ENCODE data around the gene SLC37A1.

SLC37A1 gene

DNA sequence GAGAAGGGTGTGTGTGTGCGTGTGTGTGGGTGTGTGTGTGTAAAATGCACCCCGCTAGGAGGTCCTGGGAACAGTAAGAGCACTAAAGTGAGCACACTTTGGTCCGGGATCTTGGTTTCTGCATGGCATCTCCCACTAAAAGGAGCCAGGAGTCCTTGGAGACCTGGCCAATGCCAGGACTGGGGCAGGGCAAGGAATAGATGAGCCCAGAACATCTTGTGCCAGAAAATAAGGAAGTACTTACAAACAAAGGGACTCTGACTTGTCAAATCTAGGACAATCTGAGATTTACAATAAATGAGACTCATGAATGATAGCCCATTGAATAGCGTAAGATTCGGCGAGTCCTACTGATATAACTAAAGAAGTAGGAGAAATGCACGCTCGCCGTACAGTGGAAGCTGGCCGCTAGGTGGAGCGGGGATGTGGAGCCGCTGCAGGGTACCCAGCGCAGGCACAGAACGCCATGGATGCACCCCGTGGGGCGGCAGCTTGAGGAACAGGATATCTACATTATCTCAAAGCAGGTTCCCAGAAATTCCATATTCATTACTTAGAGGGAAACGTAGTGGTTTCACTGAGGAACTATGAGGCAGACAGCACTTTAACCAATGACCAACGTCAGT lies 7.1 kb downstream of the SLC37A1 start:
- no peaks in the 10 kb centered on the region for H3K9me3 ChIP-seq (ENCODE audit: control insufficient read depth, insufficient read depth, low read depth, low read length)
- ChIA-PET POLR2A (no interaction called here), CTCF (interaction anchor here (0.6 kb wide), 1 partner anchor 15 kb away, joined by 6 read pairs; no protein-coding TSS in a partner anchor)
- H3K36me3 ChIP-seq (ENCODE audit: control insufficient read depth in 2 of 2, insufficient read depth in 1 of 2, low read length in 2 of 2): peaks cover 0 to 21% of the 10 kb centered on the region in 2 experiments; a peak in 2 of 3 replicates
- no peak overlapping the region for H3K4me3 ChIP-seq (ENCODE audit: low read depth, low read length)
- peaks cover 13% of the 10 kb centered on the region for H3K4me1 ChIP-seq (ENCODE audit: control insufficient read depth, insufficient read depth, low read length)
- no peak for TF ChIP-seq TRIM28 (IDR thresholded peaks at IDR 0.05; ENCODE audit: borderline replicate concordance, low read length)
- no peak overlapping the region for H3K27ac ChIP-seq (ENCODE audit: extremely low read depth, low read depth, low read length)

- ChIA-PET POLR2A (no interaction called here), CTCF (interaction anchor here (0.6 kb wide), 1 partner anchor 15 kb away, joined by 6 read pairs; no protein-coding TSS in a partner anchor)
- H3K4me3 ChIP-seq (ENCODE audit: low read depth, low read length): no peak overlapping the region
- H3K36me3 ChIP-seq (ENCODE audit: control insufficient read depth in 2 of 2, insufficient read depth in 1 of 2, low read length in 2 of 2): peaks cover 0 to 21% of the 10 kb centered on the region in 2 experiments; a peak in 2 of 3 replicates
- H3K9me3 ChIP-seq (ENCODE audit: control insufficient read depth, insufficient read depth, low read depth, low read length): no peaks in the 10 kb centered on the region
- H3K4me1 ChIP-seq (ENCODE audit: control insufficient read depth, insufficient read depth, low read length): peaks cover 6% of the 10 kb centered on the region
- TF ChIP-seq, protein P1, sequence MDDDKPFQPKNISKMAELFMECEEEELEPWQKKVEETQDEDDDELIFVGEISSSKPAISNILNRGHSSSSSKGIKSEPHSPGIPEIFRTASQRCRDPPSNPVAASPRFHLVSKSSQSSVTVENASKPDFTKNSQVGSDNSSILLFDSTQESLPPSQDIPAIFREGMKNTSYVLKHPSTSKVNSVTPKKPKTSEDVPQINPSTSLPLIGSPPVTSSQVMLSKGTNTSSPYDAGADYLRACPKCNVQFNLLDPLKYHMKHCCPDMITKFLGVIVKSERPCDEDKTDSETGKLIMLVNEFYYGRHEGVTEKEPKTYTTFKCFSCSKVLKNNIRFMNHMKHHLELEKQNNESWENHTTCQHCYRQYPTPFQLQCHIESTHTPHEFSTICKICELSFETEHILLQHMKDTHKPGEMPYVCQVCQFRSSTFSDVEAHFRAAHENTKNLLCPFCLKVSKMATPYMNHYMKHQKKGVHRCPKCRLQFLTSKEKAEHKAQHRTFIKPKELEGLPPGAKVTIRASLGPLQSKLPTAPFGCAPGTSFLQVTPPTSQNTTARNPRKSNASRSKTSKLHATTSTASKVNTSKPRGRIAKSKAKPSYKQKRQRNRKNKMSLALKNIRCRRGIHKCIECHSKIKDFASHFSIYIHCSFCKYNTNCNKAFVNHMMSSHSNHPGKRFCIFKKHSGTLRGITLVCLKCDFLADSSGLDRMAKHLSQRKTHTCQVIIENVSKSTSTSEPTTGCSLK (tag by site-specific recombination; IDR thresholded peaks at IDR 0.05): no peak
- TF ChIP-seq ZNF184 (tag by site-specific recombination; IDR thresholded peaks at IDR 0.05) (no peak), ZNF133 (tag by site-specific recombination; IDR thresholded peaks at IDR 0.05) (no peak), ZNF626 (tag by site-specific recombination; IDR thresholded peaks at IDR 0.05) (no peak), ZNF341 (tag by site-specific recombination; IDR thresholded peaks at IDR 0.05; ENCODE audit: low read depth) (no peak), ZBTB44 (tag by site-specific recombination; IDR thresholded peaks at IDR 0.05) (no peak), ZNF654 (tag by site-specific recombination; IDR thresholded peaks at IDR 0.05; ENCODE audit: low read depth) (no peak)
- TF ChIP-seq, protein P2, sequence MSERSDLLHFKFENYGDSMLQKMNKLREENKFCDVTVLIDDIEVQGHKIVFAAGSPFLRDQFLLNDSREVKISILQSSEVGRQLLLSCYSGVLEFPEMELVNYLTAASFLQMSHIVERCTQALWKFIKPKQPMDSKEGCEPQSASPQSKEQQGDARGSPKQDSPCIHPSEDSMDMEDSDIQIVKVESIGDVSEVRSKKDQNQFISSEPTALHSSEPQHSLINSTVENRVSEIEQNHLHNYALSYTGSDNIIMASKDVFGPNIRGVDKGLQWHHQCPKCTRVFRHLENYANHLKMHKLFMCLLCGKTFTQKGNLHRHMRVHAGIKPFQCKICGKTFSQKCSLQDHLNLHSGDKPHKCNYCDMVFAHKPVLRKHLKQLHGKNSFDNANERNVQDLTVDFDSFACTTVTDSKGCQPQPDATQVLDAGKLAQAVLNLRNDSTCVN (tag by site-specific recombination; optimal IDR thresholded peaks at IDR 0.05): no peak
- TF ChIP-seq, protein P3, sequence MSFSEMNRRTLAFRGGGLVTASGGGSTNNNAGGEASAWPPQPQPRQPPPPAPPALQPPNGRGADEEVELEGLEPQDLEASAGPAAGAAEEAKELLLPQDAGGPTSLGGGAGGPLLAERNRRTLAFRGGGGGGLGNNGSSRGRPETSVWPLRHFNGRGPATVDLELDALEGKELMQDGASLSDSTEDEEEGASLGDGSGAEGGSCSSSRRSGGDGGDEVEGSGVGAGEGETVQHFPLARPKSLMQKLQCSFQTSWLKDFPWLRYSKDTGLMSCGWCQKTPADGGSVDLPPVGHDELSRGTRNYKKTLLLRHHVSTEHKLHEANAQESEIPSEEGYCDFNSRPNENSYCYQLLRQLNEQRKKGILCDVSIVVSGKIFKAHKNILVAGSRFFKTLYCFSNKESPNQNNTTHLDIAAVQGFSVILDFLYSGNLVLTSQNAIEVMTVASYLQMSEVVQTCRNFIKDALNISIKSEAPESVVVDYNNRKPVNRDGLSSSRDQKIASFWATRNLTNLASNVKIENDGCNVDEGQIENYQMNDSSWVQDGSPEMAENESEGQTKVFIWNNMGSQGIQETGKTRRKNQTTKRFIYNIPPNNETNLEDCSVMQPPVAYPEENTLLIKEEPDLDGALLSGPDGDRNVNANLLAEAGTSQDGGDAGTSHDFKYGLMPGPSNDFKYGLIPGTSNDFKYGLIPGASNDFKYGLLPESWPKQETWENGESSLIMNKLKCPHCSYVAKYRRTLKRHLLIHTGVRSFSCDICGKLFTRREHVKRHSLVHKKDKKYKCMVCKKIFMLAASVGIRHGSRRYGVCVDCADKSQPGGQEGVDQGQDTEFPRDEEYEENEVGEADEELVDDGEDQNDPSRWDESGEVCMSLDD (tag by site-specific recombination; IDR thresholded peaks at IDR 0.05): no peak
- TF ChIP-seq, protein P4, sequence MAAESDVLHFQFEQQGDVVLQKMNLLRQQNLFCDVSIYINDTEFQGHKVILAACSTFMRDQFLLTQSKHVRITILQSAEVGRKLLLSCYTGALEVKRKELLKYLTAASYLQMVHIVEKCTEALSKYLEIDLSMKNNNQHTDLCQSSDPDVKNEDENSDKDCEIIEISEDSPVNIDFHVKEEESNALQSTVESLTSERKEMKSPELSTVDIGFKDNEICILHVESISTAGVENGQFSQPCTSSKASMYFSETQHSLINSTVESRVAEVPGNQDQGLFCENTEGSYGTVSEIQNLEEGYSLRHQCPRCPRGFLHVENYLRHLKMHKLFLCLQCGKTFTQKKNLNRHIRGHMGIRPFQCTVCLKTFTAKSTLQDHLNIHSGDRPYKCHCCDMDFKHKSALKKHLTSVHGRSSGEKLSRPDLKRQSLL (tag by site-specific recombination; IDR thresholded peaks at IDR 0.05): no peak
- TF ChIP-seq, protein P5, sequence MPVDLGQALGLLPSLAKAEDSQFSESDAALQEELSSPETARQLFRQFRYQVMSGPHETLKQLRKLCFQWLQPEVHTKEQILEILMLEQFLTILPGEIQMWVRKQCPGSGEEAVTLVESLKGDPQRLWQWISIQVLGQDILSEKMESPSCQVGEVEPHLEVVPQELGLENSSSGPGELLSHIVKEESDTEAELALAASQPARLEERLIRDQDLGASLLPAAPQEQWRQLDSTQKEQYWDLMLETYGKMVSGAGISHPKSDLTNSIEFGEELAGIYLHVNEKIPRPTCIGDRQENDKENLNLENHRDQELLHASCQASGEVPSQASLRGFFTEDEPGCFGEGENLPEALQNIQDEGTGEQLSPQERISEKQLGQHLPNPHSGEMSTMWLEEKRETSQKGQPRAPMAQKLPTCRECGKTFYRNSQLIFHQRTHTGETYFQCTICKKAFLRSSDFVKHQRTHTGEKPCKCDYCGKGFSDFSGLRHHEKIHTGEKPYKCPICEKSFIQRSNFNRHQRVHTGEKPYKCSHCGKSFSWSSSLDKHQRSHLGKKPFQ (tag by site-specific recombination; IDR thresholded peaks at IDR 0.05): no peak
- TF ChIP-seq, protein P6, sequence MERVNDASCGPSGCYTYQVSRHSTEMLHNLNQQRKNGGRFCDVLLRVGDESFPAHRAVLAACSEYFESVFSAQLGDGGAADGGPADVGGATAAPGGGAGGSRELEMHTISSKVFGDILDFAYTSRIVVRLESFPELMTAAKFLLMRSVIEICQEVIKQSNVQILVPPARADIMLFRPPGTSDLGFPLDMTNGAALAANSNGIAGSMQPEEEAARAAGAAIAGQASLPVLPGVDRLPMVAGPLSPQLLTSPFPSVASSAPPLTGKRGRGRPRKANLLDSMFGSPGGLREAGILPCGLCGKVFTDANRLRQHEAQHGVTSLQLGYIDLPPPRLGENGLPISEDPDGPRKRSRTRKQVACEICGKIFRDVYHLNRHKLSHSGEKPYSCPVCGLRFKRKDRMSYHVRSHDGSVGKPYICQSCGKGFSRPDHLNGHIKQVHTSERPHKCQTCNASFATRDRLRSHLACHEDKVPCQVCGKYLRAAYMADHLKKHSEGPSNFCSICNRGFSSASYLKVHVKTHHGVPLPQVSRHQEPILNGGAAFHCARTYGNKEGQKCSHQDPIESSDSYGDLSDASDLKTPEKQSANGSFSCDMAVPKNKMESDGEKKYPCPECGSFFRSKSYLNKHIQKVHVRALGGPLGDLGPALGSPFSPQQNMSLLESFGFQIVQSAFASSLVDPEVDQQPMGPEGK (tag by site-specific recombination; IDR thresholded peaks at IDR 0.05): no peak
- H3K27ac ChIP-seq (ENCODE audit: extremely low read depth, low read depth, low read length): no peak overlapping the region
Observed at GRCh38 chr21:42521384-42521783, 7.7 kb downstream of the SLC37A1 start.
